ENCODE measurements around the gene SPON2. TPM values are rescaled to one million over a fixed set of nuclear protein-coding genes. Genes with fewer than 3 reads are reported as not detected.

SPON2 gene
- total RNA-seq, 1 experiment from 2014 or later: 6.6 TPM

- TF ChIP-seq ZNF138 (CRISPR knock-in tag; conservative IDR thresholded peaks at IDR 0.05) (no peak), ARID4B (CRISPR knock-in tag; IDR thresholded peaks at IDR 0.05; ENCODE audit: borderline replicate concordance) (no peak), E2F5 (CRISPR knock-in tag; IDR thresholded peaks at IDR 0.05) (no peak), GABPB1 (CRISPR knock-in tag; IDR thresholded peaks at IDR 0.05) (no peak), ETV6 (CRISPR knock-in tag; IDR thresholded peaks at IDR 0.05) (no peak), CBFB (CRISPR knock-in tag; IDR thresholded peaks at IDR 0.05; ENCODE audit: low read depth) (no peak), MXD4 (CRISPR knock-in tag; IDR thresholded peaks at IDR 0.05; ENCODE audit: borderline replicate concordance) (no peak), ATF1 (CRISPR knock-in tag; IDR thresholded peaks at IDR 0.05) (no peak), ZNF416 (CRISPR knock-in tag; IDR thresholded peaks at IDR 0.05) (no peak)
Observed at GRCh38 chr4:1124818-1125217, 47.6 kb downstream of the SPON2 start (continued).

- H3K36me3 Mint-ChIP-seq: no peaks in the 10 kb centered on the region
- POLR2A ChIA-PET: no interaction called here
- 0 out of 2 replicates have a peak, but pooled peaks cover 3% of the 10 kb centered on the region for H3K4me1 Mint-ChIP-seq
- no peak for TF ChIP-seq ZNF219 (CRISPR knock-in tag; IDR thresholded peaks at IDR 0.05; ENCODE audit: borderline replicate concordance)
- no peak for TF ChIP-seq NR3C1 (CRISPR knock-in tag; conservative IDR thresholded peaks at IDR 0.05; ENCODE audit: low read depth)
- TF ChIP-seq TEAD4 (CRISPR knock-in tag; IDR thresholded peaks at IDR 0.05): no peak
- TF ChIP-seq, protein P1, sequence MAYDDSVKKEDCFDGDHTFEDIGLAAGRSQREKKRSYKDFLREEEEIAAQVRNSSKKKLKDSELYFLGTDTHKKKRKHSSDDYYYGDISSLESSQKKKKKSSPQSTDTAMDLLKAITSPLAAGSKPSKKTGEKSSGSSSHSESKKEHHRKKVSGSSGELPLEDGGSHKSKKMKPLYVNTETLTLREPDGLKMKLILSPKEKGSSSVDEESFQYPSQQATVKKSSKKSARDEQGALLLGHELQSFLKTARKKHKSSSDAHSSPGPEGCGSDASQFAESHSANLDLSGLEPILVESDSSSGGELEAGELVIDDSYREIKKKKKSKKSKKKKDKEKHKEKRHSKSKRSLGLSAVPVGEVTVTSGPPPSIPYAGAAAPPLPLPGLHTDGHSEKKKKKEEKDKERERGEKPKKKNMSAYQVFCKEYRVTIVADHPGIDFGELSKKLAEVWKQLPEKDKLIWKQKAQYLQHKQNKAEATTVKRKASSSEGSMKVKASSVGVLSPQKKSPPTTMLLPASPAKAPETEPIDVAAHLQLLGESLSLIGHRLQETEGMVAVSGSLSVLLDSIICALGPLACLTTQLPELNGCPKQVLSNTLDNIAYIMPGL (CRISPR knock-in tag; IDR thresholded peaks at IDR 0.05): no peak
- TF ChIP-seq E2F5 (CRISPR knock-in tag; IDR thresholded peaks at IDR 0.05): no peak
- TF ChIP-seq ZNF263 (CRISPR knock-in tag; IDR thresholded peaks at IDR 0.05; ENCODE audit: low read depth): no peak
- no peak for TF ChIP-seq SP1 (CRISPR knock-in tag; conservative IDR thresholded peaks at IDR 0.05)
- CTCF ChIA-PET: no interaction called here
- no peak overlapping the region for H3K27ac Mint-ChIP-seq
- peaks cover 6% of the 10 kb centered on the region; the same call in 1 of the 2 replicates for H3K9me3 Mint-ChIP-seq
- H3K4me3 Mint-ChIP-seq: no peak overlapping the region
- DNase-seq (ENCODE audit: low spot score): no peak
- ATAC-seq: no peak
- H3K27me3 Mint-ChIP-seq (ENCODE audit: low read depth): peaks cover 18% of the 10 kb centered on the region
Observed at GRCh38 chr4:1122505-1122904, 49.9 kb downstream of the SPON2 start.

Other genes with a start within 250 kb of the SPON2 start
- 108 to 121 TPM (median 108 TPM) in 3 replicates for gene GAK, start 240.3 kb downstream of the SPON2 start, total RNA-seq (2021)
- 6.4 to 10.6 TPM (median 9.2 TPM) in 3 replicates for gene TMEM175, start 240.1 kb downstream of the SPON2 start, total RNA-seq (2021)
- gene DGKQ, start 199.0 kb downstream of the SPON2 start, total RNA-seq (2021): 15.7 to 19.3 TPM (median 16.9 TPM) in 3 replicates
- gene IDUA, start 185.5 kb downstream of the SPON2 start, total RNA-seq (2021): 8.5 to 9.7 TPM (median 8.7 TPM) in 3 replicates
- 0.14 to 0.85 TPM (median 0.25 TPM) in 3 replicates for gene SLC26A1, start 179.2 kb downstream of the SPON2 start, total RNA-seq (2021)
- gene FGFRL1, start 161.0 kb downstream of the SPON2 start, total RNA-seq (2021): 25.9 to 30.6 TPM (median 27.3 TPM) in 3 replicates
- 1.0 to 2.9 TPM (median 2.7 TPM) in 3 replicates for gene RNF212, start 59.0 kb downstream of the SPON2 start, total RNA-seq (2021)
- gene CTBP1, start 76.5 kb upstream of the SPON2 start, total RNA-seq (2021): 143 to 167 TPM (median 159 TPM) in 3 replicates
- 66.9 to 86.9 TPM (median 79.8 TPM) in 3 replicates for gene MAEA, start 117.3 kb upstream of the SPON2 start, total RNA-seq (2021)
- 36.9 to 41.5 TPM (median 40.4 TPM) in 3 replicates for gene UVSSA, start 174.6 kb upstream of the SPON2 start, total RNA-seq (2021)
- not detected in 3 replicates for gene NKX1-1, start 233.9 kb upstream of the SPON2 start, total RNA-seq (2021)